LoVo (cell line): Measurements from ENCODE around the gene RASL10A.
A peak's percentile ranks its signal among the peaks of the same experiment; 100 is the strongest.

Experiments used
- DNase-seq: peaks from one replicate; pipeline ENCODE4 v3.0.0-alpha.2; 2016; ENCODE audit warnings: low spot score

RASL10A gene

DNA sequence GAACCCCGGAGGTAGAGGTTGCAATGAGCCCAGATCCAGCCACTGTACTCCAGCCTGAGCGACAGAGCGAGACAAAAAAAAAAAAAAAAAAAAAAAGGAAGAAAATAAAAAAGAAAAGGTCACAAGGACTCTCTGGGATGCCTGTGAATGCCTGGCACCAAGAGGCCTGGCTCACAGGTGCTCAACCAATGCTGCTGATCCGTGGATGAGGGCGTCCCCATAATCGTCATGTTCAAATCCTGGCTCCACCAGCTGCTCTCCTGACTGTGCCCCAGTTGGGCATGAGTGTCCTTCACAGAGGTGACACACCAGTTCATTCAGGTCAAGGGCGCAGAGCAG, 9.7 kb downstream of the RASL10A start:
- no peak for DNase-seq

DNA sequence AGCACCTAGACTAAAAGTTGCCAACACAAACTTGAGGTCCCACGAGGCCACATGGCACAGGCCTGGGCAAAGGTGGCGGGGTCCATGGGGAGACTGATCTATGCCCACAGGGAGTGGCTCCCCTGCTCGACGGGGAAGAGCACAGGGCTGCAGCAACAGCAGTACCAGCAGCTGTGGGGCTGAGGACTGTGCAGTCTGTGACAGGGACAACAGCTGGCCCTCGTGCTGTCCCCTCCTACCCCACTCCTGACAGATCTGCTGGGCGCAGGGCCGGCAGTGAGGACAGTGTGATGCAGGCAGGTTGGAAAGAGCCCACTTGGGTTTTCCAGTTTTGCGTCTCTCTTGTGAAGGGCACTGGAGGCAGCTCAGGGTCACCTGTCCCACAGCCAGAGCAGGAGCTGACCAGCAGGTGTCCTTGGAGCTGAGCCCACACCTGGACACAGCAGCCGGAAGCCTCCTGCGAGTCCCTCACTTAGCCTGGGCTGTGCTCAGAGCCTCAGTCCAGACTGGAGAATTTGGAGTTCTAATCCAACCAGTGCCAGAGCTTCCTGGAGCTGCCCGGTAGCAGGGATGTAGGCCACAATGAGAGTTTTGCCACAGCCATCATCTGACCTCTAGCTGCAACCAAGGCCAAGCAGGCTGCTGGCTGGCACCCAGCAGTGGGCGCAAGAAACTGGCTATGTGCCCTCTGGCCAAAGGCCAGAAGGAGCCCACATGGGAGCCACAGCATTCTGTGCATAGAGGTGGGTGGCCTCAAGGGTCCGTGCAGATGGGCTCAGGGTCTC, 12.6 kb downstream of the RASL10A start:
- no peak for DNase-seq

DNA sequence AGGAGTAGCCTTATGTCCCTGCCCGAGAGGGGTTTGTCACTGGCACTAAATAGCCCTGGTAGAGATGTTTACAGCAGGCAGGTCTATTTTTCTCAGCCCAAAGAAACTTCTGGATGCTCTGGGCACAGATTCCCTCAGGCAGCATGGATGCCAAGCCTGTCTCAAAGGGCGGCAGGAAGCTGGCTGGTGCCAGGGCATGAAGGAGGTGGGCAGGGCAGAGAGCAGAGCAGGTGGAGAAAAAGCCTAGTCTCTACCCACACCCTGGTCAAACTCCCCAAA, 13.2 kb downstream of the RASL10A start:
- DNase-seq = no peak

DNA sequence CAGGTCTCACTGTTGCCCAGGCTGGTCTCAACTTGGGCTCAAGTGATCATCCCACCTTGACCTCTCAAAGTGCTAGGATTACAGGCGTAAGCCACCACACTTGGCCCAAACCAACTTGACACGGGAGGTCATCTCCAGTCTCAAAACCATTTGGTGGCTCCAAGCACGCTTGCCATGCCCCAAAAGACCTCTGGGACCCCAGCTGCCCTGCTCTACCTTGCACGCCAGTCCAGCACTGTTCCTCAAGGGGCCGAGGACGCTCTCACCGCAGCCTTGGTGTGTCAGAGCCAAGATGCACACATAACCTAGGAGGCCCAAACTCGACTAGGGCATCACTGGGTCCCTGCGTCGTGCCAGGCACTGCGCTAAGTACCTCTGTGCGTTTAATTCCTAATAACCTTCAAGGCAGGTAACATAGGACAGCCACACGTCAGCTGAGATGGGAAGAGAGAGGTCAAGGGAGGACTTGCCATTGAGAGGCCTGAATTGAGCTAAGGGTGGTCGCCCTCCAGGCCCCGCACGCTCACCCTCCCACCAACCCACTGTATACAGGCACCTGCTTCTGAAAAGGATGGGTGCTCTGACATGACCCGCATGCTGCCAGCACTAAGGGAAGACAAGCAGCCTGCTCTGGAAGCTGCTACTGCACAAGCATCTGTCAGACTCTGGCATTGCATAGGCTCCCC, 13.6 kb downstream of the RASL10A start:
- no peak for DNase-seq

DNA sequence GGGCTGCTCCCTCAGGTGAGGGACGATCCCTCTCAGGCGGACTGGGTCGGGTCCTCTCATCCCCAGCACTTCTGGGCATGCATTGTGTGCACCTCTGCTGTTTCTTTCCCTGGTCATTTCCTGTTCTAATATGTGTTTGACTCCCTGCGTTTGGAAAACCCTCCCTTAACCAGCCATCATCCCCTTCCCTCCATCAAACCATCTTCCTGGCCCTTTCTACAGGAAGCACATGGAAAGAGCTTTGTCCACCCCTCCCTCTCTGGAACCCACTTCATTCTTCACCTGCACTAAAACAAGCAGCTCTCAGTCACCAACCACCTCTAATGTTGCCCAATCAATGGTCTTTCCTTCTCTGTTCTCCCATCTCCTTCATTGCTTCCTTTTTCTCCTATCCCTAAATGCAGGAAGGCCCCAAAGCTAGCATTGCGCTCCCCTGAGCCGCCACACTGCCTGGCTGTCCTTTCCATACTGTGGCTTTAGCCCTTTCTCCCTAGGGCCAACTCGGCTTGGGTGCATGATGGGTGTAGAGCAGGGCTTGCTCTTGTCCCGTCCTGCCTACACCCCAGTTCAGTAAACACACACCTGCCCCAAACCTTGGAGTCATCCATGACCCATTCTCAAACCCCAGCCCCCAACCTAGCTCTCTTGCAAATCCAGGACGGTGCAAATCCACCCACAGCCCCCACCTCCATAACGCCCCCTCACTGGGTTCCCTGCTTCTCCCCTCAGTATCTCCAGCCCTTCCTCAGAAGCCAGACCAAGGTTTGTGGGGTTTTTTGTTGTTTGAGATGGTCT, 14.5 kb downstream of the RASL10A start:
- no peak for DNase-seq

DNA sequence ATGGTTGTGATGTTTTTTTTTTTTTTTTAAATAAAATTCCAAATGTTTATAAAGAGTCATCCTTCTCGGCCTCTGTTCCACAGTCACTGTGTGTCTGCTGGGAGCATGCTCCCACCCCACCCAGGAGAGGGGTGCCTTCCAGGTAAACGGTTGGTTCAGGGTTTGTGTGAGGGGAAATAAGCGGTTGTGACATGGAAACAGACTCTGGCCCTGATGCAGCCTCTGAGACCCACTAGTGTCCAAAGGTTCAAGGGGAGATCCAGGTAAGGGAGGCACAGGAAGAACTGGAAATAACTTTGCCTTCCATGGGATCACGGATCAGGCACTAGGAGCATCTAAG, 15.1 kb downstream of the RASL10A start:
- DNase-seq = no peak

DNA sequence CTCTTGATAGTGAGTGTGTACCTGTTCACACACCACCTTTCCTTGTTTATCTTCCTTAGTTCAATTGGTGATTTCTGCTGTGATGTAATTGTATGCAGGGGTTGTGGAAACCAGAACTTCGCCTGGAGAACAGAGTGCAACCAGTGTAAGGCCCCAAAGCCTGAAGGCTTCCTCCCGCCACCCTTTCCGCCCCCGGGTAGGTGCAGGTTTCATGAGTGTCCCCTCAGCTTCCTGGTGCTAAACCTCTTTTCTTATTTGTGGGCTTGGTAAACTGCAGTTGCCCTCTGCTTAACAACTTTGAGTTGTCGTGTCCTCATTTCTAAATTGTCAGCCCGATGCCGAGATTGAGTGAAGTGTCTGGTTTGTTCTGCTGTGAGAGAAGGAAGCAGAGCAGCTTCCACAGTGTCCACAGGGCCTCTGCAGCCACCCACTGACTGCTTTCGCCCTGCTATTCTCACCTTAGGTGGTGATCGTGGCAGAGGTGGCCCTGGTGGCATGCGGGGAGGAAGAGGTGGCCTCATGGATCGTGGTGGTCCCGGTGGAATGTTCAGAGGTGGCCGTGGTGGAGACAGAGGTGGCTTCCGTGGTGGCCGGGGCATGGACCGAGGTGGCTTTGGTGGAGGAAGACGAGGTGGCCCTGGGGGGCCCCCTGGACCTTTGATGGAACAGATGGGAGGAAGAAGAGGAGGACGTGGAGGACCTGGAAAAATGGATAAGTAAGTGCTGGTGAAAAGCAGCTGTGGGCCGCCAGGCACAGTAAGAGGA, 16.2 kb downstream of the RASL10A start:
- no peak for DNase-seq

DNA sequence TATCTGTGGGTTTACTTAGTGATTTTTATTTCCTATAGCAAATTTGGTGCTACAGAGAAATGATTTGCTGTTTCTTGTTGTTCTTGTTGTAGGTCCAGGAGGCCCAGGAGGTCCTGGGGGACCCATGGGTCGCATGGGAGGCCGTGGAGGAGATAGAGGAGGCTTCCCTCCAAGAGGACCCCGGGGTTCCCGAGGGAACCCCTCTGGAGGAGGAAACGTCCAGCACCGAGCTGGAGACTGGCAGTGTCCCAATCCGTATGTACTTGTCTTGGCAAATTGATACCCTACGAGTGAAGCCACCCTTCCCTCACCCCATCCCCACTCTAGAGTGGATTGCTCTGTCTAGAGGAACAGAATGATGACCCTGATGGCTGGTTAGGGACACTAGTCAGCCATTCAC, 16.9 kb downstream of the RASL10A start:
- DNase-seq = no peak

DNA sequence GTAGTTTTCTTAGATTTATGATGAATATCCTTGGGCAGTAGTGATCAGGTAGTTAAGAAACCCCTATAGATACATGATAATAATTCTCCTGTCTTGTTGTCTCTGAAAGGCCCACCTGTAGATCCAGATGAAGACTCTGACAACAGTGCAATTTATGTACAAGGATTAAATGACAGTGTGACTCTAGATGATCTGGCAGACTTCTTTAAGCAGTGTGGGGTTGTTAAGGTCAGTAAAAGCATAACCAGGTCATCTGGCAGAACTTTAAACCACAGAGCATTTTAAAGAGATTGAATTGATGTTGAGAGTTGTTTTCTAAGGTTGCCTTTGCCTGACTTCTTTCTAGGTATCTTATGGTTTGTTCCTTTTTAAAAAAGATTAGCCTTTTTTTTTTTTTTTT, 23.1 kb downstream of the RASL10A start:
- no peak for DNase-seq

DNA sequence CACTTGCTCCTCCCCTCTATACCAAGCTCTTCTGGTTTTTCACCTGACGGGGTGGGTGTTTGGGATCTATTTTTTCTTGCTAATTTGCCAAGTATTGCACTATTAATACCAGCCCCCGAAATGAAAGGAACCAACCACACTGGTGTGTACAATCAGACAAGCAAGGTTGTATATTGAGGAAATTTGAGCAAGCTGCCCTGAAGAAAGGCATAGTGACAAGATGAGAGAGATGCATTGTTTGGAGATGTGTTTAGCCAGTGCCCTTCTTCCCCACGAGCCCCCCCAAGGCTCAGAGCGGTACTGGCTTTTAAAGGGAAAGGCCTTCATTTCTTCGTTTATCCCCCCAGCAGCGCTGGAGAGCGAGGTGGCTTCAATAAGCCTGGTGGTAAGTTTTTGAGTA, 24.3 kb downstream of the RASL10A start:
- DNase-seq = no peak

DNA sequence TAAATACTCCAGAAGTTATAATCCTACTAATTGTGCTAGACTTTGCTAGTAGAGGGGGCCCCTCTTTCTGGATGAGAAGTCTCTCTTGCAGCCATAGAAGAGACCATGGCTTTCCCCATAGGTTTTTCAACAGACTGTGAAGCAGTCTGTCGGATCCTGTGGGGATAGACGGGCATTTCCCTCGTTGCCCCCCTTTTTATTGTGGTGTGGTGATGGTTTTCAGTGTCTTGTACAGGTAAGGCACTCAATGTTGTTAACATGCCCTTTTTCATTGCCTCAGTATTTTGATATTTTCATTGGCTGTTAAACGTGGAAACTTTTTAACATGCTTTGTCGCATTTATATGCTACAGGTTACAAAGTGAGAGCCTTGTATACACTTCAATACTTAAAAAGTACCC, 25.4 kb downstream of the RASL10A start:
- DNase-seq = no peak

DNA sequence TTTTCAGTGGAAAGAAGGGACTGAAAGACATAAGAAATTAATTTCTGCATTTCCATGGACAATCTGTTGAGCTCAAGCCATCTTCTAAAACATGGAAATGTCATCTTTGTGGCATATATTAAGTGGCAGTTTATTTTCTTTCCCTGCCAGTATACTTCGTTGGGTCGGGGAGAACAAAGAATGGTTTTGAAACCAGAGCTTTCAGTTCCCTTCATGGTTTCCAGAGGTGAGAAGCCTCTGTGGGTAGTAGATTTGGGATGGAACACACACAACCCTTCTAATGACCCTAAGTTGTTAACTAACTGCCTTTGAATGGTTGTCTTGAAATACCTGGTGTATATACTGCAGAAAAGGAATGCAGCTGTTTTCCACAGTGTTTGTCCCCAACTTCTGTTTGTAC, 26.7 kb downstream of the RASL10A start:
- DNase-seq = no peak

DNA sequence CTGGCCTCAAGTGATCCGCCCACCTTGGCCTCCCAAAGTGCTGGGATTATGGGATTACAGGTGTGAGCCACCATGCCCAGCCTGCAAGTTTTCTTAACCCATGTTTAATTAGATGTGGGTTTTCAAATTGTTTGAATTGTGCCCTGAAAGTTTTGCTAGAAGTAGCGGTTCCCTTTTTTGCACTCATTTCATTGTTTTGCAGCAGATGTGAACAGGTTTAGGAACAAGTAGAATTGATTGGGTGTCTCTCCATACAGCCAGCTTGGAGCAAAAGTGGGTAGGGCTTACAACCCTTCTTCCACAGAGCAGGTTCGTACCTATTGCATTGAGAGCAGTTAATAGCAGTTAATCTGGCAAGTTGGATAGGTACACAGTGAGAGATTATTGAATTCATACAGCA, 31.3 kb downstream of the RASL10A start:
- DNase-seq = no peak

DNA sequence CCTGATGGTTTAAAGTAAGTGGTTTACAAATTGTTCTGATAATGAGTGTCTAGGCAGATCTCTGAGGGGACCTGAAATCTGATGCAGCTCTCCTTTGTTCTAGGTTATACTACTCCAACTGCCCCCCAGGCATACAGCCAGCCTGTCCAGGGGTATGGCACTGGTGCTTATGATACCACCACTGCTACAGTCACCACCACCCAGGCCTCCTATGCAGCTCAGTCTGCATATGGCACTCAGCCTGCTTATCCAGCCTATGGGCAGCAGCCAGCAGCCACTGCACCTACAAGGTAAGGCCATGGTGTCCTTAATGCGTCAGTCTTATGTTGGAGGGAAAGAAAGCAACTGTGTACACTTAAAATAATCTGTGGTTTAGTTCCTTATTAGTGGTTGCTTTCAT, 37.6 kb downstream of the RASL10A start:
- no peak for DNase-seq

DNA sequence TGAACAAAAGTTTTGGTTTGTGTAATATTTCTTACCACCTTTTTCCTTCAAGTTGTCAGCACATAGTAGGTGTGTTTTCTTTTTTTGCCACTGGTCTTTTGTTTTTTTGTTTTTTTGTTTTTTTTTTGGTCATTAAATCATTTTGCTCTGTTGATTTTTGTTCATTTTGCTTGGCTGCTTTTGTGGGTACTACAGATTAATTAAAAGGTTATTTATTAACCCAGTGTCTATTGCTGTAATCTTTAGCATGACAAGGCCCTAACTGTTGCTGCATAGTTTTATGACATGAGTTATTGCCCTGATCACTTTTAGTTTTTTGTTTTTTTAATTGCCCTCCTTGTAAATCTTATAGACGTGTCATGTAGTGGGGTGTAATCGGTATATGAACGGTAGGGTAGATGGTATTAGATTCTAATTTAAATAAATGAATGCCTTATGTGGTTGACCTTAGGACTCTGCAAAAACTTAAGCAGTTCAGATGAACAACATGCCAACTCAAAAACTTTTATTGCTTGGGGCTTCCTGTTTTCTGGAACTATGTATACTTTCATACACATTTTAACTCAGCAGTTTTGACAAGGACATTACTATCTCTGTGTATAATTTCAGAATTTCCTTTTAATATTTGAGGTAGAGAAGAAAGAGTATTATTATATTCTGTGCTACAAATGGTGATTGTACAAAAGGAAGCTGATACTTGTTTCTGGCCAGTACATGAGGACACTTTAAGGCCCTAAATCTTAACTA, 39.5 kb downstream of the RASL10A start:
- DNase-seq = peak; percentile 68

DNA sequence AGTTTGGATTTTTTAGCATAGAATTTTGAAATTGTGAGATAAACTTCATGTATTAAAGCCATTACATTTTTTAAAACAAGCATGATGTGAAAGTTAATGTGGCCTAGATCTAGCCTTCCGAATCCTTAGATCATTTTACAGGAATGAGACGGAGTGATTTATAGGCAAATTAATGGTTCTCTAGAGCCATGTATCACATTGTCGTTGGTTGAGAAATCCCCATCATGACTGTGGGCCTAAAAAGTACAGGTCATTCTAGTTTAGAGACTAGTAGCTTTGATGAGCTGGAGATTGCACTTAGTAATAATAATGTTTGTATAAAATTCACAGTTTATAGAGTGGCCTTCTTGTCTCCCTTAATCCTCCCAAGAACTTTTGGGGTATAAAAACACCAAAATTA, 40.3 kb downstream of the RASL10A start:
- no peak for DNase-seq

DNA sequence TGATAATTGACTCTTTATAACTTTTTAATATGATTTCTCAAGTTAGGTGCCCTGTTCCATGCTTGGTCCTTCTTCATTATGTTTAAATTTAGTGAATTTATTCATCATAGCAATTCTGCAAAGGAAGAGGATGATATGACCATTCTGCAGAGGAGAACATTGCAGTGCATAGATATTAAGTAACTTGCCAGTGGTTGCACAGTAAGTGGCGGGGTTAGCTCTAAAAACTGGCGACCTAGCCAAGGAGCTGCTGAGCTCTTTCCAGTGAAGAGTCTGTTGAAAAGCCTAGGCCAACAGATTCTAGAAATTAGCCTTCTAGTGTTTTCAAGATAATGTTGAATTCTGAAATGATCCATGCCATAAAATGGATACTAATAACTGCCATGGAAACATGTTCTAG, 42.9 kb downstream of the RASL10A start:
- no peak for DNase-seq

DNA sequence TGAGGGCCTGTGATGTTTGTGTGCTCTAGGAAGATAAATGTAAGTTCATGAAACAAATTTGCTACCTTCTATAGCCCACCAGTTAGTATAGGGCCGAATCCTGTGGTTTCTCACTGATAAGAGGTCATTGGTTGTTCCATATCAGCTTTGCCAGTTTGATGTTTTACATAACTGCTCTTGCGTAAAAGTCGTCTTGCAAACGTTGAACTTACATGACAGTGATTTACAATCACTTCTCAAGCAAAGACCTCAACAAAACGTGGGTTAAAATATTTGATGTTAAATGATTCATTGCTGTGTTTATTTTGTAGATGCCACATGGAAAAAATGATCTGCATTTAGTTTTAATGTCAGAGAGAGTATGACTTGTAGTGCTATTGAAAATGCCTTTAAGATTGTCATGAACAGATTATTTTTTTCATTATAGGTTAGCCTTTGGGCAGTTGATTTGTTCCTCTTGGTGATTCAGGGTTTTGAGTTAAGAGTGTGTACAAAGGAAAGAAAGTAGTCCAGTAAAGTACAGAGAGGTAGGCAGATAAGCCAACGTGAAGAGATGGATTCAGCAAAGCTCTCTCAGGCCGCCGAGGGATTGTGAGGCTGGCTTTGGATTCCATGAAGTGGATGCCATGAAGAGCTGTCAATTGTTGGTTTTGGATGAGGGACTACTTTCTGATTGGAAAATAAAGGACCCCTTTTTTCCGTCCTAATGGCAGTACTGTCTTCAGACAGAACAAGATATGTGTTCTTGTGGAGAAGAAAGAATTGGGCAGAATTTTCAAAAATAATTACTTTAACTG, 44.8 kb downstream of the RASL10A start:
- DNase-seq = no peak

DNA sequence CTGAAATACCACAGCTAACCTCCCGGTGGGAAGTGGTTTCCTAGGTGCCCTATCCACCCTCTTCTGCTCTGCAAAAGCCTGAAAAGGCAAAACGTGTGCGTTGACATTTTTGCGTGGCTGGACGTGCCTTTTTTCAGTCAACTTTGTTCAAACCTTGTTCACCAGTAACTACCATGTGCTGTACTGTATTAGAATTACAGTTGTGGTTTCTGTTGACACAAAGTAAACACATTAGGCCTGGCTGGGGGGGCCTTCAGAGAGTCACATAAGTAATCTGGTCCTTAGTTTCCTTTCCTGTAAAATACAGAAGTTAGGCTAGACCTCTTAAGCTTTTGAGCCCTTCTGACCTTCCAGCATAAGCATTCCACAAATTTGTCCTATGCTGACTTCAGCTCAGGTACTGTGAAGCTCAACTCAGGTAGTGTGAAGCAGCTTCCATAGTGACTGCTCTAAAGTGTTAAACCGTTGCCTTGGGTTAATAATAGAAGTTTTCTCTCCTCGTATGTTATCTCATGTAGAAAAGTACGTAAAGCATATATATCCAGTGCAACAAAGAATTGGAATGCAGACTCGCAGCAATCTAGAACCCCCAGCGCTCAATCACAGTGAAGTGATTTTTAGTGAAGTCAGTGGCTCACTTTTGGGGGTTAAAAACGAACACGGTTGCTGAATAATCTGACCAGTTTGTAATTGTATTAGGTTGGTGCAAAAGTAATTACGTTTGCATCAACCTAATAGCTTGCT, 45.6 kb downstream of the RASL10A start:
- no peak for DNase-seq

DNA sequence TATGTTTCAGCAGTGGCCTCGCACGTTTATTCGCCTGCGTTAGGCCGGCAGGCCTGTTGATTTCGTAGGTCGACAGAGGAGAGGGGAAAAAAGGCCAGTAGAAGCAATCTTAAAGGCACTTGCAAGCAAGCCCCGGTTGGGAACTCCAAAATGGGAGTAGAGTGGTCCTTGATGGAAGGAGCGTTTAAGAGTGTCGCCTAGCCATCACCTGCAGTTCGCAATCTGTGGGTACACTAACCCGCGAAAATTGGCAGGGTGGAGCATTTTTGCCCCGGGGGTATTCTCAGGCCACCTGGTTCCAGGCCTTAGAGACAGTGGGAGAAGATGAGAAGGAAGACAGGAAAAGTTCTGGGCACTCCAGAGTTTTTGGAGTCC, 46.3 kb downstream of the RASL10A start:
- DNase-seq = no peak
